Cortex of kidney (tissue), 1 donor: ENCODE results near the gene CRYBG1.

Source experiments
- DNase-seq: peaks from one replicate; lab custom pipeline; 2025; lab: John Stamatoyannopoulos, UW

Gene CRYBG1

GRCh38 chr6:106462923-106463557 lies 102.5 kb downstream of the CRYBG1 start:
- no peak for DNase-seq

GRCh38 chr6:106466211-106466610 lies 105.7 kb downstream of the CRYBG1 start:
- no peak for DNase-seq

- no peak for DNase-seq
These were observed 108.4 kb downstream of the CRYBG1 start for GRCh38 chr6:106468935-106469334.

DNA sequence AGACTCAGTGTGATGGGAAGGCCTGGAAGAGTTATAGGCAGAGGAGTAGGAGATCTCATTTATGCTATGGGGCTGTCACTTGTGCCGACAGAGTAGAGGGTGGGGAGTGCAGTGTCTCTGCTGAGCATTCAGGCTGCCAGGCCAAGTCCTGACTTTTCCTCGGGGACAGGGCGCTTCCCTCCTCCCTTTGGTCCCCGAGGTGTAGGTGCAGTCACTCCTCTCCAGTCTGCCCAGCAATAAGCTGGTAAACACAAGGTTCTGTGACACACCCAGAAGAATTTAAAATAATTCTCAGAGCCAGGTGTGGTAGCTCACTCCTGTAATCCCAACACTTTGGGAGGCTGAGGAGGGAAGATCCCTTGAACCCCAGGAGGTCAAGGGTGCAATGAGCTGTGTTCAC lies 109.4 kb downstream of the CRYBG1 start:
- DNase-seq = no peak

DNA sequence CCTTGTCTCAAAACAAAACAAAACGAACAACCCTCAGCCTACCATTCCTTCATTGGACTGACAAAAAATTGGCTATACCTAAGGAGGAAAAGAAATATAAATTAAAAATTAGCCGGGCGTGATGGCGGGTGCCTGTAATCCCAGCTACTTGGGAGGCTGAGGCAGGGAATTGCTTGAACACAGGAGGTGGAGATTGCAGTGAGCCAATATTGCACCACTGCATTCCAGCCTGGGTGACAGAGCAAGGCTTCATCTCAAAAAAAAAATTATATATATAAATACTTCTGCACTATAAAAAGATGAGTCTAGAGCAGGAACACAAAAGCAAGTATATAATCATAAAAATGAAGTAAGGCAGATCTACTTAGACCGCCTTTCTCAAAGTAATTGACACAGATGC lies 109.8 kb downstream of the CRYBG1 start:
- no peak for DNase-seq

DNA sequence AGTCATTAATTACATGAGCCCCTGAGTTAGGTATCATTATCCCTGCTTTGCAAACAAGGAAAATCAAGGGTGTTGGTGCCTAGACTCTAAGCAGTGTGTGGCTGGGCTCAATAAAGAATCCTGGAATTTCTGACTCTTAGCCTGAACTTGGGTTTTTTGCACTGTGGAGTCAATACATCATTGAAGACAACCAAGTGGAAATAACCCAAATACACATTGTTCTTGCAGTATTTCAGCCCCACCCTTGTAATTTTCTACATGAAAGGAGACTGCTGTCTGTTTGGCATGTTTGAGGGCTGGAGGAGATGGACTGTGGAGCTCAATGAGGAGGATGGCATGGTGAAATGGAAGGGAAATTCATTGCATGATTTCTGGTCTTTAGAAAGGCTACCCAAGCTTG lies 110.3 kb downstream of the CRYBG1 start:
- no peak for DNase-seq

DNA sequence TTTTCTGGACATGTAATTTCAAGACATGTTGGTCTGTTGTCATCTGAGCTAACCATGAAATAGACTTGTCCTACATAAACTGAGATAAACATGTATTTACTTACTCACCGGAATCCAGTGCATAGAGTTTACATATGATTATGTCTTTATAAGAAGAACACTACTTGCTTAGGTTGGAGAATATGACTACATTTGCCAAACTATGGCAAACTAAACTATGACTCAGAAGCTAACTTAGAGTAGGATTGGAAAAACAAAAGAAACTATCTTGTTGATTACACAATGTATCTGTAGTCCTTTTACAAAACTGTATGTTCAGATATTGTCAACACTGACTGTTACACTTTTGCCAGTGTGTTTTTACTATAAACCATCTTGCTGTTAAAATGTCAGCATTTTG lies 113.3 kb downstream of the CRYBG1 start:
- DNase-seq = no peak

DNA sequence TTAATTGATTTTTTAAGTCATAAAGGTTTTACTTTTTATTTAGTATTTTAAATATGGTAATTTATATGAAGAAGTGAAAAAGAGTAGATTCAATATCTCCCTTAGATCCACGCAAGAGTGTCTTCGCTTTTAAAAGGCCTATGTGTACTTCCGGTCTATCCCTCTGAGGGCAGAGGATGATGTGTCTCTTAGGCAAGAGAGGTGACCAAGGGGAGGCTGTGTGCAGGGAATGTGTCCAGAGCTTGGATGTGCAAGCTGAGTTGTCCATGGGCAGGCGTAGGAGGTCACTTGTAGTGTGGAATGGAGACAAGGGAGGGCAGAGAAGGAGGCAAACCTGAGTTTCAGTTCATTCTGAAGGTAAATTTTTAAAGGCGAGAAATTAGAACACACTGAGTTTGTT lies 113.9 kb downstream of the CRYBG1 start:
- DNase-seq = no peak

DNA sequence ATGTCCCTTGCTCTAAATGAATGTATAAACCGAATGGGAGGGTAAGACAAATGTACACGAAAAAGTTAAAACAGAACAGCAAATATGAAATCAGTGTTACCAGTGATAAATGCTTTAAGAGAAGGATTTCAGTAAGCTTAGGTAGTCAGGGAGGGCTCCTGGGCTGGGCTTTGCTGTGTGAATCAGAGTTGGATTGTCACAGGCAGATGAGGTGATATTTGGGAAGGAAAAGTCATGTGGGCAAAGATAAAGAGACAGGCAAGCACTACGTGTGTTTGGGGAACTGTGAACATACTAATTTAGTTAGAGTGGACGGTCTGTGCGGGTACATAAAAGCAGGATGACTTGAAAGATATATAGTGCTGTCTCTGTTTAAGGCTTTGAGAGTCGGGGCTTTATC lies 114.8 kb downstream of the CRYBG1 start:
- no peak for DNase-seq

- no peak for DNase-seq
These were observed 116.0 kb downstream of the CRYBG1 start for GRCh38 chr6:106476331-106477105.

DNA sequence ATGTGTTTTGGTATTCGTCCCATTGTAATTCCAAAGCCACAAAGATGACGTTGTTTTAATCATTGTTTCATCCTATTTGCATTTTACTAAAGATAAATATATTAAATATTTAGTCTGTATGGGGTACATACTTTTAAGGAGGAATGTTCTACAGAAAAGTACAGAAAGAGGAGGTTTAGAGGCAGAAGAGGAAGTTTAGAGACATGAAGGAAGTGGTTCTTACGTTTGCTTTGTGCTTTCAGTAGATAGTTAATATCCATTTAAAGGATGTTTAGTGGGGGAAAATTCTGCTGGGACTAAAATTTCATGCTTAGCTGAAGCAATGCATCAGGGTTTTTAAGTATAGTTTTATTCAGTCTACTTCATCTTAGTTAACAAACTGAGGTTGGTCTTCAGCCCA lies 116.6 kb downstream of the CRYBG1 start:
- DNase-seq = no peak

GRCh38 chr6:106477790-106478189 lies 117.3 kb downstream of the CRYBG1 start:
- DNase-seq = no peak

- no peak for DNase-seq
These were observed 125.7 kb downstream of the CRYBG1 start for GRCh38 chr6:106486236-106486635.

DNA sequence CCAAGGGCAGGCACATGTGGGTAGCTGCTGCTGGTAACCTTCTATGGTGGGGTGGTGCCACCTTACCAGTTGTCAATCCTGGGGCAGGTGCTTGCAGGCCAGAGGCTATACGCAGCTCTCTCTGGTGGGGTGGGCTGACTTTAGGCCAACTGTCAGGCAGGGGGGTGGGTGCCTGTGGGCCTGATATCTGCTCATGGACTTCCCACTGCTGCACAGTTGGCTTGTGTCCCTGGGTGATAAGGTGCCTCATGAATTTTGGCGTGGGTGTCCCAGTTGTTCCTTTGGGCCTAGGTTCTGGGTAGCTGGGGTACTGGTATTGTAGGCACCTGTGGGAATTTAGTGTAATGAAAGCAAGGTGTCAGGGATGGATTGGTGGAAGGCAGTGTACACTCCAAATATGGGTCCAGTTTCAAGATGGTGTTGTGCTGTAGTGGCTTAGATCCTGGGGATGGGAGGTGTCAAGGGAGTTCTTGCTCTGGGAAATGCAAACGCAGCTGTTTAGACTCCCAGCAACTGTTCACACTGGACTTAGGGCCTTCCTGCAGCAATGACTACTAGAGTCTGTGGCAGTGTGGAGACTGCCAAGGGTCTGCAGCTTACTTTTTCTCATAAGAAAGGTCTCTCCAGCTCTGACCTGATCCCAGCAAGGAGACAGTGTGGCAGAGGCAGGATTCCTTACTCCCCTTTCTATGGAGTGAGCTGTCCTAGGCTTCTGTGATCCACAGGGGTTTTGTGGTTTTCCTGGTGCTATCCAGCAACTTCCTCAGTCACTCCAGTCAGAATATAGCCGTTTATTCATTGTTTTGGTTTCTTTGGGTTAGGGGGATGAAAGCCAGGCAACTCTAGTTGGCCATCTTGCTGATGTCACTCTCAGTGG lies 128.2 kb downstream of the CRYBG1 start:
- no peak for DNase-seq

- no peak for DNase-seq
These were observed 129.5 kb downstream of the CRYBG1 start for GRCh38 chr6:106490030-106490429.

DNA sequence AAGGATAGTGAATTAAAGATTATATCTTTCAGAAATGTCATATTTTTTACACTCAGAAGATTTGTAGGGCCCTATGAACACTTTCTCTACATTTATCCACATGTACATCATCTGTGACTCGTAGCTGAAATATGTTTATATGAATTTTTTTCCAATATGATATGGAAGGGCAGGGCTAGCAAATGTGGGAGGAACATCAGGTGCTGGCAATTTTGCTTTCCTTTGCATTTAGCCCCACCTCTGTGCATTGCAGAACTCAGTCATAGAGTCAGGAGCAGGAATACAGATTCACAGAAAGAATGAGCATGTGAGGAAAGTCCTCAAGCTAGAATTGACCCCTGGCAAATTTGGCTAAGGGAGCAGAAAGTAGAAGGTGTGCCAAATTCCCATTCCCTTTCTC lies 129.9 kb downstream of the CRYBG1 start:
- no peak for DNase-seq

- no peak for DNase-seq
These were observed 130.5 kb downstream of the CRYBG1 start for GRCh38 chr6:106490974-106491373.

- no peak for DNase-seq
These were observed 134.5 kb downstream of the CRYBG1 start for GRCh38 chr6:106495014-106495413.

DNA sequence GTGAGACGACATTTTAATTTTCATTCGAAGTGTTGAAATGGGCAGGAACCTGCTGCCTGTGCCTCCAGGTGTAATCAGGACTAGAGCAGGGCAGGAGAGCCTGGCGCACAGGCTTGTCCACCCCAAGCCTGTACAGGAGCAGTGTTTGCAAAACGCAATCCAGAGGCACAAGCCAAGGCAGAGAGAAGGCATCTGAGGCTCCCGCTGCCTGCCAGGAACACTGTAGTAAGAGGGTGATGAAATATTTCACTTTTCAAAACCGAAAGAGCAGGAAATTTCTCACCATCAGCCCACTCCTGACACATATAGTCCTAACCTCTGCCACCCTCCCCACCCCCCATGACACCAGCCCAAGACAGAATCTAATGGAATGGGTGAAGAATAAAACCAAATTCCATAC lies 136.3 kb downstream of the CRYBG1 start:
- no peak for DNase-seq

GRCh38 chr6:106501960-106502371 lies 141.4 kb downstream of the CRYBG1 start:
- DNase-seq = no peak

GRCh38 chr6:106502559-106502958 lies 142.0 kb downstream of the CRYBG1 start:
- DNase-seq = no peak

- no peak for DNase-seq
These were observed 147.8 kb downstream of the CRYBG1 start for GRCh38 chr6:106508277-106508676.

DNA sequence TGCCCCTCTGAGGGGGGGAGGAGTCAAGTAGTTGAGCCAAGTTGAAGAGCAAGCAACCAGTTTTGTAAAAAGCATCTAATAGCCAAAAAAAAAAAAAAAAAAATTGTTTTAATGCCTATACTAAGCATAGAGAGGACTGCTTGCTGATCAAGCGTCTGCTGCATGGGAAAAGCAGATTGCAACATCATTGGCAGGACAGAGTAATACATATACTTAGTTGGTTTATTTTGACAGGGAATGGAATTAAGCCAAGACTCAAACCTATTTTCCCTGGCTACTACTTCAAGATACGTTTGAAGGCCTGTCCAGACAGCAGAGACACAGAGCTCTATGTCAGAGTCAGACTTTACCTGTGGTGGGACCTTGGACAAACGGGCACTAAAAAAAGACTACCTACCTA lies 148.3 kb downstream of the CRYBG1 start:
- no peak for DNase-seq
